Endodermal cell (in vitro differentiated cells): ENCODE measurements around the gene LAG3. TPM values are rescaled to one million over a fixed set of nuclear protein-coding genes. Genes with fewer than 3 reads are reported as not detected.
A peak's percentile ranks its signal among the peaks of the same experiment; 100 is the strongest.

Experiments used
- DNase-seq: peaks from one replicate; pipeline ENCODE4 v3.0.0-alpha.2; 2017
- H3K27ac ChIP-seq: 2 replicates; pipeline ENCODE4 v1.5.1; 2013; ENCODE audit warnings: mild to moderate bottlenecking, low read depth, low read length, moderate library complexity
- H3K27me3 ChIP-seq: 2 replicates; pipeline ENCODE4 v1.6.1; 2013; ENCODE audit warnings: mild to moderate bottlenecking, low read length, moderate library complexity; ENCODE audit not compliant: insufficient read depth, control insufficient read depth, poor library complexity, severe bottlenecking
- H3K36me3 ChIP-seq: 2 replicates; pipeline ENCODE4 v1.7.0; 2013; ENCODE audit warnings: mild to moderate bottlenecking, low read length, moderate library complexity; ENCODE audit not compliant: control insufficient read depth, insufficient read depth
- H3K4me1 ChIP-seq: one replicate; pipeline ENCODE4 v1.7.0; 2013; ENCODE audit warnings: low read length; ENCODE audit not compliant: control insufficient read depth, insufficient read depth
- H3K4me3 ChIP-seq: 2 replicates; pipeline ENCODE4 v1.5.1; 2013; ENCODE audit warnings: mild to moderate bottlenecking, low read length, moderate library complexity
- H3K9ac ChIP-seq: 2 replicates; pipeline ENCODE4 v1.6.1; 2013; ENCODE audit warnings: mild to moderate bottlenecking, low read length, moderate library complexity; ENCODE audit not compliant: poor library complexity, severe bottlenecking; ENCODE audit errors: extremely low read depth
- H3K9me3 ChIP-seq: 2 replicates; pipeline ENCODE4 v1.6.1; 2013; ENCODE audit warnings: mild to moderate bottlenecking, low read length, moderate library complexity; ENCODE audit not compliant: control insufficient read depth
- H3K27ac Mint-ChIP-seq: 2 replicates; pipeline ENCODE4 v1.8.0; 2020; ENCODE audit warnings: mixed read lengths
- H3K27me3 Mint-ChIP-seq: 2 replicates; pipeline ENCODE4 v1.8.0; 2021; ENCODE audit warnings: mild to moderate bottlenecking, mixed read lengths; ENCODE audit not compliant: insufficient read depth
- H3K36me3 Mint-ChIP-seq: 2 replicates; pipeline ENCODE4 v1.8.0; 2020; ENCODE audit warnings: low read depth, mixed read lengths
- H3K4me1 Mint-ChIP-seq: 2 replicates; pipeline ENCODE4 v1.8.0; 2020; ENCODE audit warnings: mixed read lengths
- H3K4me3 Mint-ChIP-seq: 2 replicates; pipeline ENCODE4 v1.8.0; 2020; ENCODE audit warnings: mild to moderate bottlenecking, moderate library complexity, mixed read lengths
- H3K9me3 Mint-ChIP-seq: 2 replicates; pipeline ENCODE4 v1.8.0; 2020; ENCODE audit warnings: mild to moderate bottlenecking, mixed read lengths
- CTCF ChIP-seq: fragments of 200-600 bp; sonication (generic); conservative IDR thresholded peaks from 2 replicates; pipeline ENCODE4 v1.5.0; 2021; ENCODE audit warnings: antibody characterized with exemption, mild to moderate bottlenecking
- WGBS, 2 experiments: methylation state at CpG; one replicate each; pipeline versions ENCODE4 v1.1.5 to v1.1.7; 2013; ENCODE audit warnings: missing lambda C conversion rate in 2 of 2, mixed read lengths in 1 of 2; ENCODE audit not compliant: insufficient coverage in 1 of 2, insufficient read length in 1 of 2; 5-methylcytosine and 5-hydroxymethylcytosine counted together
- total RNA-seq, 2 donors: library from RNA; stranded (reverse); fragmentation: NEBNext Ultra II Directional in 1 of 2; extraction: Animal tissue kit (Norgen Biotek cat#: 25700) in 1 of 2; gene quantifications; 2 replicates in 1 of 2; 3 replicates in 1 of 2; pipeline ENCODE4 v1.2.1, GENCODE V29; 2021

The LAG3 gene
- total RNA-seq, 2 donors from 2014 or later = 1.9 to 7.3 TPM

GRCh38 chr12:6750506-6750905 is 21.8 kb upstream of the LAG3 start:
- 94 to 100% methylated on average over 3 to 4 of the region's 4 CpGs for WGBS, 2 experiments
- Mint-ChIP-seq H3K9me3 (no peaks in the 10 kb centered on the region), H3K27me3 (no peaks in the 10 kb centered on the region), H3K36me3 (peaks cover 62% of the 10 kb centered on the region), H3K4me3 (no peak overlapping the region), H3K27ac (peak overlapping the region; percentile 52), H3K4me1 (peaks cover 18% of the 10 kb centered on the region)
- TF ChIP-seq CTCF = no peak
- H3K4me1 ChIP-seq = peaks cover 5% of the 10 kb centered on the region
- no peak overlapping the region for H3K27ac ChIP-seq
- H3K4me3 ChIP-seq = no peak overlapping the region
- no peaks in the 10 kb centered on the region for H3K27me3 ChIP-seq
- peaks cover 58% of the 10 kb centered on the region for H3K36me3 ChIP-seq
- H3K9ac ChIP-seq = no peak overlapping the region
- no peaks in the 10 kb centered on the region for H3K9me3 ChIP-seq
- no peak for DNase-seq

DNA sequence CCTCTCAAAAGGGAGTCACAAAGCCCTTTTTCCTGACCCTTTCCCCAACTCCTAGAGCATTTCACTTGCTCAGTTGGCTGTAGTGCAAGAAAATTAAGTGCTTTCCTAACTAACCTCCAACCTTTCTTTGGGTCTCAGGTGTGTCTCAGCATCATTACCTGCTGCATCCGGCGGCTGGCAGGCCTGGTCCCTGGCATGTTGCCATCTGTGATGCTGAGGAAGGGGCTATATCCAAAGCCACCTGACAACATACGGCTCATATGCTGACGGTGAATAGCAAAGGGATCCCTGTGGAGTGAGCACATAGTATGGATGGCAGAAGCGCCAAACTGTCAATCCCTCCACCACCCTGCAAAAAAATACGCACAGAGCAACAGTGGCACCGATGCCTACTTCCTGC is 20.6 kb upstream of the LAG3 start:
- H3K4me3 ChIP-seq = peak overlapping the region; percentile 94
- H3K9ac ChIP-seq = peak overlapping the region; percentile 95
- no peaks in the 10 kb centered on the region for H3K27me3 ChIP-seq
- H3K9me3 ChIP-seq = no peaks in the 10 kb centered on the region
- Mint-ChIP-seq H3K9me3 (no peaks in the 10 kb centered on the region), H3K27me3 (peaks cover 2% of the 10 kb centered on the region), H3K27ac (peak overlapping the region; percentile 100), H3K4me3 (peak overlapping the region; percentile 91), H3K4me1 (peaks cover 18% of the 10 kb centered on the region), H3K36me3 (peaks cover 51% of the 10 kb centered on the region)
- WGBS, 2 experiments = 90 to 95% methylated on average over 6 to 7 of the region's 7 CpGs
- peaks cover 53% of the 10 kb centered on the region for H3K36me3 ChIP-seq
- no peak for DNase-seq
- peaks cover 5% of the 10 kb centered on the region for H3K4me1 ChIP-seq
- no peak for TF ChIP-seq CTCF
- no peak overlapping the region for H3K27ac ChIP-seq

DNA sequence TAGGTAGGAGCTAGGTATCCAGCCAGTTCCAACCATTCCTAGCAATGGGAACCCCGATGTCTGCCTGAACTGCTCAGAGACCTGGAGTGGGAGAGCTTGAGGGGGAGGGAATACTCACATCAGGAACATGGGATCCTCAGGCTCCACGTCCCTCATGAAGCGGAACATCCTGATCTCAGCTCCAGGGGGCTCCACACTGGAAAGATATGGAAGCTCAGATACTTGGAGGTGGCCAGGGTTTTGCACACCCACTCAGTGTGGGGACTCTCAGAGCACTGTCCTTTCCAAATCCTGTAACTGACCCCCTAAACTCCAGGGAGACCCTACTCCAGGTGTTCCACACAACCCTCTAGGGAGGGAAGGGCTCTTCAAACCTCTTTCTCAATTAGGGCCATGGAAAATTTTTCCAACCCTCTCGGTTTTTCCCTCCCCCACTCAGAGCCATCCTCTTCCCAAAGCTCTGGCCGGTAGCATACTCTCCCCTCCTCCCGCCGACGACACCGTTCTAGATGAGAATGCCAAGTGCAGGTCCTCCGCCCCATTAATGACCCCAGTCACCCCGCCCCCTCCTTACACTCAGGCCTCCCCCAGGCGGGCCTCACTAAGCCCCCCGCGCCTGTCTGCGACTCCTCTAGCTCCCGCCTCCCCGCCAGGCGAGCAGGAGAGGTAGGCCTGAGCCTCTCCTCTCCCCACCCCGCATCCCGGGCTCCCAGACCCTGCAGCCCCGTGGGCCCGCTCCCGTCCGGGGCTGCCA is 20.0 kb upstream of the LAG3 start:
- no peaks in the 10 kb centered on the region for H3K9me3 ChIP-seq
- WGBS, 2 experiments = 6 to 11% methylated on average over 7 to 24 of the region's 24 CpGs
- peaks cover 47% of the 10 kb centered on the region for H3K36me3 ChIP-seq
- peak overlapping the region; percentile 95 for H3K9ac ChIP-seq
- H3K4me3 ChIP-seq = peak overlapping the region; percentile 94
- Mint-ChIP-seq H3K27ac (peak overlapping the region; percentile 100), H3K27me3 (peaks cover 5% of the 10 kb centered on the region), H3K9me3 (no peaks in the 10 kb centered on the region), H3K4me3 (peak overlapping the region; percentile 91), H3K4me1 (peaks cover 19% of the 10 kb centered on the region), H3K36me3 (peaks cover 46% of the 10 kb centered on the region)
- no peaks in the 10 kb centered on the region for H3K27me3 ChIP-seq
- peak overlapping the region; percentile 97 for H3K27ac ChIP-seq
- TF ChIP-seq CTCF = peak; percentile 74
- H3K4me1 ChIP-seq = peaks cover 5% of the 10 kb centered on the region
- DNase-seq = peak; percentile 69
